ENCODE measurements around the gene IKBKE.

IKBKE gene

GRCh38 chr1:206496131-206496793 lies 26.0 kb downstream of the IKBKE start:
- H3K4me3 ChIP-seq (ENCODE audit: low read depth, low read length), result no peak overlapping the region
- DNase-seq (ENCODE audit: low read depth, low spot score), result no peak
- in situ Hi-C loops (cut with HindIII; ENCODE audit: low sequenced_read_pairs), result no loop called here

GRCh38 chr1:206497363-206497762 lies 27.1 kb downstream of the IKBKE start:
- TF ChIP-seq CTCF (IDR thresholded peaks at IDR 0.05; ENCODE audit: low read depth, low read length), result no peak
- H3K4me3 ChIP-seq (ENCODE audit: low read depth, low read length), result no peak overlapping the region
- in situ Hi-C loops (cut with HindIII; ENCODE audit: low sequenced_read_pairs), result no loop called here
- DNase-seq (ENCODE audit: low read depth, low spot score), result no peak

More at GRCh38 chr1:206496131-206496793, 26.0 kb downstream of the IKBKE start:
- no peak for TF ChIP-seq CTCF (IDR thresholded peaks at IDR 0.05; ENCODE audit: low read depth, low read length)

GRCh38 chr1:206497774-206498173 lies 27.5 kb downstream of the IKBKE start:
- in situ Hi-C loops (cut with HindIII; ENCODE audit: low sequenced_read_pairs), result no loop called here
- TF ChIP-seq CTCF (IDR thresholded peaks at IDR 0.05; ENCODE audit: low read depth, low read length), result no peak
- H3K4me3 ChIP-seq (ENCODE audit: low read depth, low read length), result no peak overlapping the region
- no peak for DNase-seq (ENCODE audit: low read depth, low spot score)

- no peak for TF ChIP-seq CTCF (IDR thresholded peaks at IDR 0.05; ENCODE audit: low read depth, low read length)
- DNase-seq (ENCODE audit: low read depth, low spot score), result no peak
- in situ Hi-C loops (cut with HindIII; ENCODE audit: low sequenced_read_pairs), result no loop called here
- H3K4me3 ChIP-seq (ENCODE audit: low read depth, low read length), result no peak overlapping the region
These were observed 28.4 kb downstream of the IKBKE start for GRCh38 chr1:206498685-206499084.

- no peak overlapping the region for H3K4me3 ChIP-seq (ENCODE audit: low read depth, low read length)
- no peak for DNase-seq (ENCODE audit: low read depth, low spot score)
- no peak for TF ChIP-seq CTCF (IDR thresholded peaks at IDR 0.05; ENCODE audit: low read depth, low read length)
- in situ Hi-C loops (cut with HindIII; ENCODE audit: low sequenced_read_pairs), result no loop called here
These were observed 29.8 kb downstream of the IKBKE start for GRCh38 chr1:206500046-206500445.

- in situ Hi-C loops (cut with HindIII; ENCODE audit: low sequenced_read_pairs), result no loop called here
These were observed 31.6 kb downstream of the IKBKE start for GRCh38 chr1:206501881-206502280.

More at GRCh38 chr1:206501881-206502280, 31.6 kb downstream of the IKBKE start:
- no peak for DNase-seq (ENCODE audit: low read depth, low spot score)
- H3K4me3 ChIP-seq (ENCODE audit: low read depth, low read length), result no peak overlapping the region
- no peak for TF ChIP-seq CTCF (IDR thresholded peaks at IDR 0.05; ENCODE audit: low read depth, low read length)
